ENCODE data around the gene OXLD1.

Gene OXLD1

GRCh38 chr17:81700353-81701287 is 34.2 kb upstream of the OXLD1 start:
- H3K4me1 ChIP-seq (ENCODE audit: control insufficient read depth, insufficient read depth, low read length): peaks cover 15% of the 10 kb centered on the region
- H3K9me3 ChIP-seq (ENCODE audit: control insufficient read depth, low read length): no peaks in the 10 kb centered on the region
- H3K27ac ChIP-seq (ENCODE audit: insufficient read depth, low read depth, low read length, poor library complexity, severe bottlenecking): no peak overlapping the region
- no peak overlapping the region for H3K4me3 ChIP-seq (ENCODE audit: insufficient read depth, low read depth, low read length)
- WGBS, 2 experiments: 94 to 95% methylated on average over 25 of the region's 25 CpGs
- H3K27me3 ChIP-seq (ENCODE audit: control insufficient read depth, insufficient read depth, low read length, poor library complexity, severe bottlenecking): no peaks in the 10 kb centered on the region
- H3K36me3 ChIP-seq (ENCODE audit: control insufficient read depth, insufficient read depth, low read length): peaks cover 33% of the 10 kb centered on the region

- peaks cover 49% of the 10 kb centered on the region for H3K36me3 ChIP-seq (ENCODE audit: control insufficient read depth, insufficient read depth, low read length)
- H3K4me3 ChIP-seq (ENCODE audit: insufficient read depth, low read depth, low read length): no peak overlapping the region
- H3K27ac ChIP-seq (ENCODE audit: insufficient read depth, low read depth, low read length, poor library complexity, severe bottlenecking): no peak overlapping the region
- WGBS, 2 experiments: 92 to 94% methylated on average over 25 of the region's 25 CpGs
- H3K27me3 ChIP-seq (ENCODE audit: control insufficient read depth, insufficient read depth, low read length, poor library complexity, severe bottlenecking): no peaks in the 10 kb centered on the region
- H3K4me1 ChIP-seq (ENCODE audit: control insufficient read depth, insufficient read depth, low read length): peaks cover 10% of the 10 kb centered on the region
- no peaks in the 10 kb centered on the region for H3K9me3 ChIP-seq (ENCODE audit: control insufficient read depth, low read length)
Observed at GRCh38 chr17:81697261-81698044, 31.0 kb upstream of the OXLD1 start.

GRCh38 chr17:81696218-81696941 is 30.0 kb upstream of the OXLD1 start:
- Histone ChIP-seq H3K4me1 (ENCODE audit: control insufficient read depth, insufficient read depth, low read length) (peaks cover 1% of the 10 kb centered on the region), H3K9me3 (ENCODE audit: control insufficient read depth, low read length) (no peaks in the 10 kb centered on the region), H3K27ac (ENCODE audit: insufficient read depth, low read depth, low read length, poor library complexity, severe bottlenecking) (no peak overlapping the region), H3K4me3 (ENCODE audit: insufficient read depth, low read depth, low read length) (no peak overlapping the region), H3K36me3 (ENCODE audit: control insufficient read depth, insufficient read depth, low read length) (peaks cover 44% of the 10 kb centered on the region), H3K27me3 (ENCODE audit: control insufficient read depth, insufficient read depth, low read length, poor library complexity, severe bottlenecking) (no peaks in the 10 kb centered on the region)
- 95 to 96% methylated on average over 40 of the region's 40 CpGs for WGBS, 2 experiments

DNA sequence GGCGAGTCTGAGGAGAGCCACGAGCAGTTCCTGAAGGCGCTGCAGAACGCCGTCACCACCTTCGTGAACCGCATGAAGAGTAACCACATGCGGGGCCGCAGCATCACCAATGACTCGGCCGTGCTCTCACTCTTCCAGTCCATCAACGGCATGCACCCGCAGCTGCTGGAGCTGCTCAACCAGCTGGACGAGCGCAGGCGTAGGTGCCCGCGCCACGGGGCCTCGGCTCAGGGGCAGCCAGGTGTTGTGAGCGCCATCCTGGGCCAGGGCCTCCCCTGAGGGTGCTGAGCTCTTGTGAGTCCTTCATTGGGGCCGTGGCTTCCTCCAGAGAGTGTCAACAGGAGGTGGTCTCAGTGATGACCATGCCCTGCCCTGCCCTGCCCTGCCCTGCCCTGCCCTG is 29.4 kb upstream of the OXLD1 start:
- Histone ChIP-seq H3K27ac (ENCODE audit: insufficient read depth, low read depth, low read length, poor library complexity, severe bottlenecking) (no peak overlapping the region), H3K9me3 (ENCODE audit: control insufficient read depth, low read length) (no peaks in the 10 kb centered on the region), H3K4me3 (ENCODE audit: insufficient read depth, low read depth, low read length) (no peak overlapping the region), H3K27me3 (ENCODE audit: control insufficient read depth, insufficient read depth, low read length, poor library complexity, severe bottlenecking) (no peaks in the 10 kb centered on the region), H3K4me1 (ENCODE audit: control insufficient read depth, insufficient read depth, low read length) (no peaks in the 10 kb centered on the region), H3K36me3 (ENCODE audit: control insufficient read depth, insufficient read depth, low read length) (peaks cover 39% of the 10 kb centered on the region)
- 96 to 97% methylated on average over 22 of the region's 22 CpGs for WGBS, 2 experiments

DNA sequence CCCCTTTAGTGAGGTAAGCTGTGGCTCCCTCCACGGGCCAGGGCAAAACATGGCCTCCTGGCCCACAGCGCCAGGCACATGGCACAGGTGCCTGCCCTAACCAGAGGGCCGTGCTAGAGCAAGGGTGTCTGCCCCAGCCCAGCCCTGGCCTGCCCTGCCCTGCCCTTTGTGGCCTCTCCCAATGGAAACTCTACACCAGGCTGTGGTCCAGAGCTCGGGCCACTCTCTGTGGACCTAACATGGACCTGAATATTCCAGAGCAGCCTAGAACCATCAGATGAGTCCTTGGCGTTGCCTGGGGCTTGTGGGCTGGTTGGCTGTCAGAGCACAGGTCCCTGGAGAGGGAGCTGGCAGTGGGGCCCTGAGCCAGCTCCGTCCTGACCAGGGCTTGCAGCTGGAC is 28.8 kb upstream of the OXLD1 start:
- Histone ChIP-seq H3K27me3 (ENCODE audit: control insufficient read depth, insufficient read depth, low read length, poor library complexity, severe bottlenecking) (no peaks in the 10 kb centered on the region), H3K4me1 (ENCODE audit: control insufficient read depth, insufficient read depth, low read length) (no peaks in the 10 kb centered on the region), H3K36me3 (ENCODE audit: control insufficient read depth, insufficient read depth, low read length) (peaks cover 39% of the 10 kb centered on the region), H3K9me3 (ENCODE audit: control insufficient read depth, low read length) (no peaks in the 10 kb centered on the region), H3K27ac (ENCODE audit: insufficient read depth, low read depth, low read length, poor library complexity, severe bottlenecking) (no peak overlapping the region), H3K4me3 (ENCODE audit: insufficient read depth, low read depth, low read length) (no peak overlapping the region)
- WGBS, 2 experiments: 95 to 96% methylated on average over 6 of the region's 6 CpGs

DNA sequence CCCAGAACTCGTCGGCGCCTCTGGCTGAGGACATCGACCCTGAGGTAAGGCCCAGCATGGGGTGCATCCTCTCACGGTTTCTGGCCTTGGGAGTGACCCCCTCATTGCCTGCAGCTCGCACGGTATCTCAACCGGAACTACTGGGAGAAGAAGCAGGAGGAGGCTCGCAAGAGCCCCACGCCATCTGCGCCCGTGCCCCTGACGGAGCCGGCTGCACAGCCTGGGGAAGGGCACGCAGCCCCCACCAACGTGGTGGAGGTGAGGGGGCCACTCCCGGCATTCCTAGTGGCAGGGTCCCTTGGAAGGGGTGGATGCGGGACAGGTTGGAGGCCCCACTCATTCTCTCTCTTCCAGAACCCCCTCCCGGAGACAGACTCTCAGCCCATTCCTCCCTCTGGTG is 28.4 kb upstream of the OXLD1 start:
- Histone ChIP-seq H3K4me3 (ENCODE audit: insufficient read depth, low read depth, low read length) (no peak overlapping the region), H3K27me3 (ENCODE audit: control insufficient read depth, insufficient read depth, low read length, poor library complexity, severe bottlenecking) (no peaks in the 10 kb centered on the region), H3K27ac (ENCODE audit: insufficient read depth, low read depth, low read length, poor library complexity, severe bottlenecking) (no peak overlapping the region), H3K36me3 (ENCODE audit: control insufficient read depth, insufficient read depth, low read length) (peaks cover 36% of the 10 kb centered on the region), H3K9me3 (ENCODE audit: control insufficient read depth, low read length) (no peaks in the 10 kb centered on the region), H3K4me1 (ENCODE audit: control insufficient read depth, insufficient read depth, low read length) (no peaks in the 10 kb centered on the region)
- 95 to 96% methylated on average over 19 of the region's 19 CpGs for WGBS, 2 experiments

DNA sequence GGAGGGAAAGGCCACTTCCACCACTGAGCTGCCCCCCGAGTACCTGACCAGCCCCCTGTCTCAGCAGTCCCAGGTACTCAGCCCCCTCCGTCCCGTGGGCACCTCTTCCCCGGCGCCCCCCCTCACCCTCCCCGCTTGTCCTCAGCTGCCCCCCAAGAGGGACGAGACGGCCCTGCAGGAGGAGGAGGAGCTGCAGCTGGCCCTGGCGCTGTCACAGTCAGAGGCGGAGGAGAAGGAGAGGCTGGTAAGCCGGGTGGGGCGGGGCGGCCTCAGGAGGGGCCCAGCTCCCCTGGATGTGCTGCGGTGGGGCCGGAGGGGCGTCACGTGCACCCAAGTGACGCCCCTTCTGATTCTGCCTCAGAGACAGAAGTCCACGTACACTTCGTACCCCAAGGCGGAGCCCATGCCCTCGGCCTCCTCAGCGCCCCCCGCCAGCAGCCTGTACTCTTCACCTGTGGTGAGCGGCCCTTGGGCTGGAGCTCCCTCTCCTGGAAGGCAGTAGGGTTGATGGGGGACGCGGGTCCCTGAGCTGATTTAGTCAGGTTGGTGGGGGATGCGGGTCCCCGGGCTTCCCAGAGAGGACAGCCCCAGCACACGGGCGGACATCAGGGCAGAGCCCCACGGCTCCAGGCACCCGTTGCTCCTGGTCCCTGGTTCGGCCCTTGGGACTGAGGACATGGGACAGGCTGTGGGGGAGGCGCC is 27.3 kb upstream of the OXLD1 start:
- Histone ChIP-seq H3K27ac (ENCODE audit: insufficient read depth, low read depth, low read length, poor library complexity, severe bottlenecking) (no peak overlapping the region), H3K36me3 (ENCODE audit: control insufficient read depth, insufficient read depth, low read length) (peaks cover 29% of the 10 kb centered on the region), H3K9me3 (ENCODE audit: control insufficient read depth, low read length) (no peaks in the 10 kb centered on the region), H3K4me1 (ENCODE audit: control insufficient read depth, insufficient read depth, low read length) (no peaks in the 10 kb centered on the region), H3K4me3 (ENCODE audit: insufficient read depth, low read depth, low read length) (no peak overlapping the region), H3K27me3 (ENCODE audit: control insufficient read depth, insufficient read depth, low read length, poor library complexity, severe bottlenecking) (no peaks in the 10 kb centered on the region)
- WGBS, 2 experiments: 94% methylated on average over 35 of the region's 35 CpGs

DNA sequence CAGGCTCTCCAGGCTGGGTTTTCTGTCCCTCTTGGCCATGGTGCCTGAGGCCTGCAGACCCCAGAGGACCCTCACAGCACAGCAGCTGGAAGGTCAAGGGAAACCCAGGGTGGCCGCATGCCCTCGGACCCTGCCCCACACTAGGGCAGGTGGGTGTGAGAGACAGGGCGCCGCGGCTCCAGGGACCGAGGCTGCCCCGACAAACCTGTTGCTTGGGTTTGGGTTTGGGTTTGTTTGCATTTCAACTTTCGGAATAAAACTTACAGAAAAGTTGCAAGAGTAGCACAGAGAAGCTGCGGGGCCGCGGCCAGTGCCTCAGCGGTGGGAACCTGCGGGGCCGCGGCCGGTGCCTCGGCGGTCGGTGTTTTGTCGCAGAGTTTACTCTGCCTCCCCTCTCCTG is 25.2 kb upstream of the OXLD1 start:
- peaks cover 34% of the 10 kb centered on the region for H3K36me3 ChIP-seq (ENCODE audit: control insufficient read depth, insufficient read depth, low read length)
- no peak overlapping the region for H3K4me3 ChIP-seq (ENCODE audit: insufficient read depth, low read depth, low read length)
- no peak overlapping the region for H3K27ac ChIP-seq (ENCODE audit: insufficient read depth, low read depth, low read length, poor library complexity, severe bottlenecking)
- H3K4me1 ChIP-seq (ENCODE audit: control insufficient read depth, insufficient read depth, low read length): no peaks in the 10 kb centered on the region
- H3K9me3 ChIP-seq (ENCODE audit: control insufficient read depth, low read length): no peaks in the 10 kb centered on the region
- WGBS, 2 experiments: 96 to 97% methylated on average over 20 of the region's 20 CpGs
- no peaks in the 10 kb centered on the region for H3K27me3 ChIP-seq (ENCODE audit: control insufficient read depth, insufficient read depth, low read length, poor library complexity, severe bottlenecking)

DNA sequence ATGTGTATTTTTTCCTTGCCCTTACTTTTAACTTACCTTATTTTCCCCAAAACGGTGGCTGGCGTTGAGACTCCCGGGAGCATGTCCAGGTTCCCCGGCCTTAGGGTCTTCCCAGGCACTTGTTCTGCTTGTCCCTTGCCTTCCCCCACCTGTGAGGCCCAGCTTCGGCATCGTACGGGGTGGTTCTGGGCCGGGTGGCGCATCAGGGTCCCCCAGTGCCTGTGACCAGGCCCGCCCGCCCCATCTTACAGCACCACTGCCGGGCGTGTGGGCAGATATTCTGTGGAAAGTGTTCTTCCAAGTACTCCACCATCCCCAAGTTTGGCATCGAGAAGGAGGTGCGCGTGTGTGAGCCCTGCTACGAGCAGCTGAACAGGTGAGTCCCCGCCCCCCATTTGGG is 24.8 kb upstream of the OXLD1 start:
- no peak overlapping the region for H3K27ac ChIP-seq (ENCODE audit: insufficient read depth, low read depth, low read length, poor library complexity, severe bottlenecking)
- H3K27me3 ChIP-seq (ENCODE audit: control insufficient read depth, insufficient read depth, low read length, poor library complexity, severe bottlenecking): no peaks in the 10 kb centered on the region
- H3K36me3 ChIP-seq (ENCODE audit: control insufficient read depth, insufficient read depth, low read length): peaks cover 35% of the 10 kb centered on the region
- no peaks in the 10 kb centered on the region for H3K4me1 ChIP-seq (ENCODE audit: control insufficient read depth, insufficient read depth, low read length)
- H3K4me3 ChIP-seq (ENCODE audit: insufficient read depth, low read depth, low read length): no peak overlapping the region
- 95 to 96% methylated on average over 18 of the region's 18 CpGs for WGBS, 2 experiments
- no peaks in the 10 kb centered on the region for H3K9me3 ChIP-seq (ENCODE audit: control insufficient read depth, low read length)
